ENCODE measurements around the gene DAZAP1.

DNA sequence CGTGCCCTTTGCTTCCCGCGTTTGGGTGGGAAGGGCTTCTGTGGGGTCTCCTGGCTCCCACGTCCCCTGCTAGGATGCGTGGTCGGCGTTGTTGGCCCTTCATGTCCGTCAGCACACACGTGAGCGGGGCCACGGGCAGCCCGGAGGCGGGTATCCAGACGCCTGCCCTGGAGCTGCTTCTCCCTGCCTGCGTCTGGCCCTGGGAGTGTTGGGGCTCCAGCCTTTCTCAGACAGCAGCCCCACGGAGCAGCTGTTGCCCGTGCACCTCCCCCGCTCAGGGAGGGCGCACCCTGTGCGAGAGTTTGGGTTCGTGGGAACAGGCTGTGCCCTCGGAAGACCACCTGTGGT, 14.5 kb downstream of the DAZAP1 start:
- no peak for TF ChIP-seq POLR2AphosphoS5 (IDR thresholded peaks at IDR 0.05)
- TF ChIP-seq, protein P1, sequence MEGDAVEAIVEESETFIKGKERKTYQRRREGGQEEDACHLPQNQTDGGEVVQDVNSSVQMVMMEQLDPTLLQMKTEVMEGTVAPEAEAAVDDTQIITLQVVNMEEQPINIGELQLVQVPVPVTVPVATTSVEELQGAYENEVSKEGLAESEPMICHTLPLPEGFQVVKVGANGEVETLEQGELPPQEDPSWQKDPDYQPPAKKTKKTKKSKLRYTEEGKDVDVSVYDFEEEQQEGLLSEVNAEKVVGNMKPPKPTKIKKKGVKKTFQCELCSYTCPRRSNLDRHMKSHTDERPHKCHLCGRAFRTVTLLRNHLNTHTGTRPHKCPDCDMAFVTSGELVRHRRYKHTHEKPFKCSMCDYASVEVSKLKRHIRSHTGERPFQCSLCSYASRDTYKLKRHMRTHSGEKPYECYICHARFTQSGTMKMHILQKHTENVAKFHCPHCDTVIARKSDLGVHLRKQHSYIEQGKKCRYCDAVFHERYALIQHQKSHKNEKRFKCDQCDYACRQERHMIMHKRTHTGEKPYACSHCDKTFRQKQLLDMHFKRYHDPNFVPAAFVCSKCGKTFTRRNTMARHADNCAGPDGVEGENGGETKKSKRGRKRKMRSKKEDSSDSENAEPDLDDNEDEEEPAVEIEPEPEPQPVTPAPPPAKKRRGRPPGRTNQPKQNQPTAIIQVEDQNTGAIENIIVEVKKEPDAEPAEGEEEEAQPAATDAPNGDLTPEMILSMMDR (IDR thresholded peaks at IDR 0.05): no peak

Measured in gastroesophageal sphincter (tissue), 3 donors.